WTC11 (cell line): ENCODE measurements around the gene CEBPG. TPM values are rescaled to one million over a fixed set of nuclear protein-coding genes. Genes with fewer than 3 reads are reported as not detected.
A peak's percentile ranks its signal among the peaks of the same experiment; 100 is the strongest.

Source experiments
- ATAC-seq: fragments of 200-7000 bp; cut with Tn5 transposase; 2 replicates; pipeline ENCODE4 v1.10.0; 2021; ENCODE audit warnings: mild to moderate bottlenecking, moderate library complexity
- CTCF ChIA-PET: fragments of 300-600 bp; sonication (Branson Sonifier 250); formaldehyde crosslinking; loops from one replicate; lab custom pipeline; 2021; ENCODE audit warnings: antibody characterized with exemption; lab: Charles Lee
- POLR2A ChIA-PET: fragments of 350-600 bp; sonication (Branson Sonifier 250); formaldehyde crosslinking; loops from one replicate; lab custom pipeline; 2021; ENCODE audit warnings: antibody characterized with exemption; lab: Charles Lee
- DNase-seq: peaks from one replicate; pipeline ENCODE4 v3.0.0; 2021; ENCODE audit warnings: low spot score
- H3K27ac Mint-ChIP-seq: 2 replicates; pipeline ENCODE4 v1.8.0; 2021; ENCODE audit warnings: mixed read lengths
- H3K27me3 Mint-ChIP-seq: 2 replicates; pipeline ENCODE4 v1.8.0; 2021; ENCODE audit warnings: low read depth, mild to moderate bottlenecking, moderate library complexity, mixed read lengths
- H3K36me3 Mint-ChIP-seq: 2 replicates; pipeline ENCODE4 v1.8.0; 2021; ENCODE audit warnings: mixed read lengths
- H3K4me1 Mint-ChIP-seq: 2 replicates; pipeline ENCODE4 v1.8.0; 2022; ENCODE audit warnings: mixed read lengths
- H3K4me3 Mint-ChIP-seq: 2 replicates; pipeline ENCODE4 v1.8.0; 2021; ENCODE audit warnings: mild to moderate bottlenecking, moderate library complexity, mixed read lengths
- H3K9me3 Mint-ChIP-seq: 2 replicates; pipeline ENCODE4 v1.8.0; 2021; ENCODE audit warnings: mixed read lengths
- ATF6 ChIP-seq: sonication (generic); formaldehyde crosslinking; IDR thresholded peaks from 2 replicates; pipeline ENCODE4 v1.8.1; 2023; ENCODE audit warnings: mild to moderate bottlenecking, missing genetic modification reagents
- E2F5 ChIP-seq: sonication (generic); formaldehyde crosslinking; IDR thresholded peaks from 2 replicates; pipeline ENCODE4 v1.8.1; 2022; ENCODE audit warnings: mild to moderate bottlenecking, moderate library complexity, missing genetic modification reagents
- ESRRA ChIP-seq: sonication (generic); formaldehyde crosslinking; IDR thresholded peaks from 2 replicates; pipeline ENCODE4 v1.8.1; 2022; ENCODE audit warnings: mild to moderate bottlenecking, missing genetic modification reagents, borderline replicate concordance
- FOXK1 ChIP-seq: sonication (generic); formaldehyde crosslinking; IDR thresholded peaks from 2 replicates; pipeline ENCODE4 v1.8.0; 2022; ENCODE audit warnings: mild to moderate bottlenecking, moderate library complexity, missing genetic modification reagents
- GABPB1 ChIP-seq: sonication (generic); formaldehyde crosslinking; IDR thresholded peaks from 2 replicates; pipeline ENCODE4 v1.8.1; 2023; ENCODE audit warnings: mild to moderate bottlenecking, missing genetic modification reagents
- MXD4 ChIP-seq: fragments of 250-450 bp; sonication (Bioruptor Pico); IDR thresholded peaks from 2 replicates; pipeline ENCODE4 v1.8.0; 2021; ENCODE audit warnings: mild to moderate bottlenecking, moderate library complexity, borderline replicate concordance
- NFYB ChIP-seq: sonication (generic); formaldehyde crosslinking; conservative IDR thresholded peaks from 2 replicates; pipeline ENCODE4 v1.8.0; 2022; ENCODE audit warnings: low read depth, missing genetic modification reagents
- OVOL2 ChIP-seq: fragments of 250-450 bp; sonication (Bioruptor Pico); IDR thresholded peaks from 2 replicates; pipeline ENCODE4 v1.9.0; 2021; ENCODE audit warnings: mild to moderate bottlenecking, borderline replicate concordance
- RORB ChIP-seq: fragments of 250-450 bp; sonication (Bioruptor Pico); IDR thresholded peaks from 2 replicates; pipeline ENCODE4 v1.9.0; 2021; ENCODE audit warnings: mild to moderate bottlenecking
- SMAD4 ChIP-seq: sonication (generic); formaldehyde crosslinking; IDR thresholded peaks from 2 replicates; pipeline ENCODE4 v1.8.0; 2022; ENCODE audit warnings: mild to moderate bottlenecking, missing genetic modification reagents
- SP1 ChIP-seq: sonication (generic); formaldehyde crosslinking; conservative IDR thresholded peaks from 2 replicates; pipeline ENCODE4 v1.8.1; 2022; ENCODE audit warnings: missing genetic modification reagents
- ZMAT4 ChIP-seq: fragments of 250-450 bp; sonication (Bioruptor Pico); IDR thresholded peaks from 2 replicates; pipeline ENCODE4 v1.9.0; 2021; ENCODE audit warnings: mild to moderate bottlenecking
- ZNF121 ChIP-seq: sonication (generic); formaldehyde crosslinking; IDR thresholded peaks from 2 replicates; pipeline ENCODE4 v1.8.0; 2023; ENCODE audit warnings: missing genetic modification reagents
- ZNF138 ChIP-seq: sonication (generic); formaldehyde crosslinking; conservative IDR thresholded peaks from 2 replicates; pipeline ENCODE4 v1.8.1; 2022; ENCODE audit warnings: mild to moderate bottlenecking, moderate library complexity, missing genetic modification reagents
- ZNF232 ChIP-seq: sonication (generic); formaldehyde crosslinking; IDR thresholded peaks from 2 replicates; pipeline ENCODE4 v1.8.0; 2022; ENCODE audit warnings: mild to moderate bottlenecking, missing genetic modification reagents
- ZNF425 ChIP-seq: fragments of 250-450 bp; sonication (Bioruptor Pico); conservative IDR thresholded peaks from 2 replicates; pipeline ENCODE4 v1.9.0; 2021; ENCODE audit warnings: mild to moderate bottlenecking
- total RNA-seq: library from RNA; stranded (reverse); gene quantifications from 3 replicates; pipeline ENCODE4 v1.2.3, GENCODE V29; 2021
- TF ChIP-seq, protein P1 (sequence below): sonication (generic); formaldehyde crosslinking; IDR thresholded peaks from 2 replicates; pipeline ENCODE4 v1.8.0; 2022; ENCODE audit warnings: mild to moderate bottlenecking, missing genetic modification reagents
- TF ChIP-seq, protein P2 (sequence below): sonication (generic); formaldehyde crosslinking; conservative IDR thresholded peaks from 2 replicates; pipeline ENCODE4 v1.8.1; 2022; ENCODE audit warnings: mild to moderate bottlenecking, missing genetic modification reagents
- TF ChIP-seq, protein P3 (sequence below): sonication (generic); formaldehyde crosslinking; IDR thresholded peaks from 2 replicates; pipeline ENCODE4 v1.8.0; 2022; ENCODE audit warnings: mild to moderate bottlenecking, missing genetic modification reagents
- TF ChIP-seq, protein P4 (sequence below): sonication (generic); formaldehyde crosslinking; IDR thresholded peaks from 2 replicates; pipeline ENCODE4 v1.8.1; 2023; ENCODE audit warnings: mild to moderate bottlenecking, missing genetic modification reagents, moderate library complexity
- TF ChIP-seq, protein P5 (sequence below): sonication (generic); formaldehyde crosslinking; IDR thresholded peaks from 2 replicates; pipeline ENCODE4 v1.8.0; 2023; ENCODE audit warnings: missing genetic modification reagents
- TF ChIP-seq, protein P6 (sequence below): sonication (generic); formaldehyde crosslinking; IDR thresholded peaks from 2 replicates; pipeline ENCODE4 v1.8.1; 2022; ENCODE audit warnings: low read depth, missing genetic modification reagents, borderline replicate concordance

CEBPG gene
- total RNA-seq, 1 experiment from 2014 or later, result 33.1 TPM

DNA sequence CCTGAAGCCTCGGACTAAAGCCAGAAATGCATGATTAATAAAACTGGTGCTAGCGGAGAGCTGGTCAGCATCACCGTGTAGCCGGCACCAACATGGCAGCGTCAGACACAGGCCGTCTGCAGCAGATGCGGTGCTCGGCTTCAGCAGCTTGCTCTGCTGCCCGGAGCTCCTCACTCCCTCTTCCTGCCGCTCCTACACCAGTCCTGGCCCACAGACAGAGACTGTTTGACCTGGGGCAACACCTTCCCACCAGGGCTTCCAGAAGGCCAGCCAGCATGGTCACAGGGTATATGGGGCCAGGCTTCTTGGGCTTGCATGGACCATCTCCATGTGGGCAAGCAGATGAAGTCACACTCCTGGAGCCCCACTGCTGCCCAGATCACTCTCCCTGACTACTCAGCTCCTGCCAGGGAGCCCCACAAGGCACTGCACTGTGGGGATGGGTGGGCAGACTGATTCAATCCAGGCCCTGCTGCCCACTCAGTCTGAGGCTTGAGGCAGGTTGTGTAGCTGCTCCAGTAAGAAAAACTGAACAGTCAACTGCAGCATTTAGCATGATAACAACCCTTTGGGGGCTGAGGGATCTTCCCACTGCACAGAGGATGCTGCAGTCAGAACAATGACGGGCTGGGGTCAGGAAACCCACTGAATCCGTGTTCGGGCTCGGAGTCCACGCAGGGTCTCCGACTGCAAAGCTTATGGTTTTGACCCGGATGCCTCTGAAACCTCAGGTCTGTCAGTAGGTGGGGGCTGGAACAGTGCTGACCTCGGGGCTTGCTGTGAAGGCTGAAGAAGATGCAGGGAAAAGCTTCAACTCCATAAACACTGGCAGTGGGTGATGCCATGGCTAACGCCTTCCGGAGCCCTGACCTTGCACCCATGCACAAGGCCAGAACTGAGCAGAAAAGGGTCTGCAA, 45.6 kb downstream of the CEBPG start:
- H3K4me1 Mint-ChIP-seq, result peaks cover 11% of the 10 kb centered on the region
- no peak for ATAC-seq
- ChIA-PET POLR2A (no interaction called here), CTCF (interaction anchor here (0.8 to 7.1 kb wide), 14 partner anchors 12 to 359 kb away, joined by 3 to 60 read pairs (median 4); partner anchors contain the start of gene CEBPA)
- TF ChIP-seq, protein P1, sequence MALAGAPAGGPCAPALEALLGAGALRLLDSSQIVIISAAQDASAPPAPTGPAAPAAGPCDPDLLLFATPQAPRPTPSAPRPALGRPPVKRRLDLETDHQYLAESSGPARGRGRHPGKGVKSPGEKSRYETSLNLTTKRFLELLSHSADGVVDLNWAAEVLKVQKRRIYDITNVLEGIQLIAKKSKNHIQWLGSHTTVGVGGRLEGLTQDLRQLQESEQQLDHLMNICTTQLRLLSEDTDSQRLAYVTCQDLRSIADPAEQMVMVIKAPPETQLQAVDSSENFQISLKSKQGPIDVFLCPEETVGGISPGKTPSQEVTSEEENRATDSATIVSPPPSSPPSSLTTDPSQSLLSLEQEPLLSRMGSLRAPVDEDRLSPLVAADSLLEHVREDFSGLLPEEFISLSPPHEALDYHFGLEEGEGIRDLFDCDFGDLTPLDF, result no peak
- TF ChIP-seq ZMAT4 (CRISPR knock-in tag) (no peak), OVOL2 (CRISPR knock-in tag) (no peak), MXD4 (CRISPR knock-in tag) (no peak), SMAD4 (CRISPR knock-in tag) (no peak), RORB (CRISPR knock-in tag) (no peak), ATF6 (CRISPR knock-in tag) (no peak), ZNF425 (no peak), FOXK1 (CRISPR knock-in tag) (no peak), GABPB1 (CRISPR knock-in tag) (no peak)
- TF ChIP-seq, protein P2, sequence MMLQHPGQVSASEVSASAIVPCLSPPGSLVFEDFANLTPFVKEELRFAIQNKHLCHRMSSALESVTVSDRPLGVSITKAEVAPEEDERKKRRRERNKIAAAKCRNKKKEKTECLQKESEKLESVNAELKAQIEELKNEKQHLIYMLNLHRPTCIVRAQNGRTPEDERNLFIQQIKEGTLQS (CRISPR knock-in tag), result no peak
- TF ChIP-seq, protein P3, sequence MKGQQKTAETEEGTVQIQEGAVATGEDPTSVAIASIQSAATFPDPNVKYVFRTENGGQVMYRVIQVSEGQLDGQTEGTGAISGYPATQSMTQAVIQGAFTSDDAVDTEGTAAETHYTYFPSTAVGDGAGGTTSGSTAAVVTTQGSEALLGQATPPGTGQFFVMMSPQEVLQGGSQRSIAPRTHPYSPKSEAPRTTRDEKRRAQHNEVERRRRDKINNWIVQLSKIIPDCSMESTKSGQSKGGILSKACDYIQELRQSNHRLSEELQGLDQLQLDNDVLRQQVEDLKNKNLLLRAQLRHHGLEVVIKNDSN (CRISPR knock-in tag), result no peak
- no peak overlapping the region for H3K27ac Mint-ChIP-seq
- no peaks in the 10 kb centered on the region for H3K36me3 Mint-ChIP-seq
- H3K27me3 Mint-ChIP-seq, result no peaks in the 10 kb centered on the region
- no peak for DNase-seq
- no peaks in the 10 kb centered on the region for H3K9me3 Mint-ChIP-seq
- H3K4me3 Mint-ChIP-seq, result no peak overlapping the region

- Mint-ChIP-seq H3K4me1 (peaks cover 11% of the 10 kb centered on the region), H3K9me3 (no peaks in the 10 kb centered on the region), H3K4me3 (no peak overlapping the region), H3K27ac (no peak overlapping the region), H3K27me3 (no peaks in the 10 kb centered on the region), H3K36me3 (no peaks in the 10 kb centered on the region)
- ChIA-PET CTCF (interaction anchor here (0.8 to 7.1 kb wide), 14 partner anchors 12 to 358 kb away, joined by 3 to 60 read pairs (median 4); partner anchors contain the start of gene CEBPA), POLR2A (interaction anchor here (0.6 kb wide), 1 partner anchor 47 kb away, joined by 7 read pairs; no protein-coding TSS in a partner anchor)
- DNase-seq, result peak; percentile 81
- peak; percentile 85 for ATAC-seq
- no peak for TF ChIP-seq ZMAT4 (CRISPR knock-in tag)
- 0 out of 2 replicates have a peak, but pooled peaks have one; percentile 49 for TF ChIP-seq SP1 (CRISPR knock-in tag)
- no peak for TF ChIP-seq ZNF232 (CRISPR knock-in tag)
- TF ChIP-seq ESRRA (CRISPR knock-in tag), result no peak
- TF ChIP-seq, protein P4, sequence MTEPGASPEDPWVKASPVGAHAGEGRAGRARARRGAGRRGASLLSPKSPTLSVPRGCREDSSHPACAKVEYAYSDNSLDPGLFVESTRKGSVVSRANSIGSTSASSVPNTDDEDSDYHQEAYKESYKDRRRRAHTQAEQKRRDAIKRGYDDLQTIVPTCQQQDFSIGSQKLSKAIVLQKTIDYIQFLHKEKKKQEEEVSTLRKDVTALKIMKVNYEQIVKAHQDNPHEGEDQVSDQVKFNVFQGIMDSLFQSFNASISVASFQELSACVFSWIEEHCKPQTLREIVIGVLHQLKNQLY, result no peak
- TF ChIP-seq, protein P5, sequence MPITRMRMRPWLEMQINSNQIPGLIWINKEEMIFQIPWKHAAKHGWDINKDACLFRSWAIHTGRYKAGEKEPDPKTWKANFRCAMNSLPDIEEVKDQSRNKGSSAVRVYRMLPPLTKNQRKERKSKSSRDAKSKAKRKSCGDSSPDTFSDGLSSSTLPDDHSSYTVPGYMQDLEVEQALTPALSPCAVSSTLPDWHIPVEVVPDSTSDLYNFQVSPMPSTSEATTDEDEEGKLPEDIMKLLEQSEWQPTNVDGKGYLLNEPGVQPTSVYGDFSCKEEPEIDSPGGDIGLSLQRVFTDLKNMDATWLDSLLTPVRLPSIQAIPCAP (CRISPR knock-in tag), result no peak
- no peak for TF ChIP-seq ZNF121
- TF ChIP-seq NFYB (CRISPR knock-in tag), result peak; percentile 66
- TF ChIP-seq, protein P6, sequence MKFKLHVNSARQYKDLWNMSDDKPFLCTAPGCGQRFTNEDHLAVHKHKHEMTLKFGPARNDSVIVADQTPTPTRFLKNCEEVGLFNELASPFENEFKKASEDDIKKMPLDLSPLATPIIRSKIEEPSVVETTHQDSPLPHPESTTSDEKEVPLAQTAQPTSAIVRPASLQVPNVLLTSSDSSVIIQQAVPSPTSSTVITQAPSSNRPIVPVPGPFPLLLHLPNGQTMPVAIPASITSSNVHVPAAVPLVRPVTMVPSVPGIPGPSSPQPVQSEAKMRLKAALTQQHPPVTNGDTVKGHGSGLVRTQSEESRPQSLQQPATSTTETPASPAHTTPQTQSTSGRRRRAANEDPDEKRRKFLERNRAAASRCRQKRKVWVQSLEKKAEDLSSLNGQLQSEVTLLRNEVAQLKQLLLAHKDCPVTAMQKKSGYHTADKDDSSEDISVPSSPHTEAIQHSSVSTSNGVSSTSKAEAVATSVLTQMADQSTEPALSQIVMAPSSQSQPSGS (CRISPR knock-in tag), result no peak
- TF ChIP-seq E2F5 (CRISPR knock-in tag), result no peak
- no peak for TF ChIP-seq ZNF138 (CRISPR knock-in tag)
These were observed 46.2 kb downstream of the CEBPG start for GRCh38 chr19:33419788-33420130.
